ENCODE results near the gene KCNK1.

GRCh38 chr1:233629305-233629935, 15.5 kb downstream of the KCNK1 start:
- TF ChIP-seq, protein P1, sequence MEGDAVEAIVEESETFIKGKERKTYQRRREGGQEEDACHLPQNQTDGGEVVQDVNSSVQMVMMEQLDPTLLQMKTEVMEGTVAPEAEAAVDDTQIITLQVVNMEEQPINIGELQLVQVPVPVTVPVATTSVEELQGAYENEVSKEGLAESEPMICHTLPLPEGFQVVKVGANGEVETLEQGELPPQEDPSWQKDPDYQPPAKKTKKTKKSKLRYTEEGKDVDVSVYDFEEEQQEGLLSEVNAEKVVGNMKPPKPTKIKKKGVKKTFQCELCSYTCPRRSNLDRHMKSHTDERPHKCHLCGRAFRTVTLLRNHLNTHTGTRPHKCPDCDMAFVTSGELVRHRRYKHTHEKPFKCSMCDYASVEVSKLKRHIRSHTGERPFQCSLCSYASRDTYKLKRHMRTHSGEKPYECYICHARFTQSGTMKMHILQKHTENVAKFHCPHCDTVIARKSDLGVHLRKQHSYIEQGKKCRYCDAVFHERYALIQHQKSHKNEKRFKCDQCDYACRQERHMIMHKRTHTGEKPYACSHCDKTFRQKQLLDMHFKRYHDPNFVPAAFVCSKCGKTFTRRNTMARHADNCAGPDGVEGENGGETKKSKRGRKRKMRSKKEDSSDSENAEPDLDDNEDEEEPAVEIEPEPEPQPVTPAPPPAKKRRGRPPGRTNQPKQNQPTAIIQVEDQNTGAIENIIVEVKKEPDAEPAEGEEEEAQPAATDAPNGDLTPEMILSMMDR (IDR thresholded peaks at IDR 0.05 in 4 of 5, conservative IDR thresholded peaks at IDR 0.05 in 1 of 5) = no peak
- no peak for TF ChIP-seq POLR2A (IDR thresholded peaks at IDR 0.05)
